ENCODE data around the gene RALB. TPM values are rescaled to one million over a fixed set of nuclear protein-coding genes. Genes with fewer than 3 reads are reported as not detected.

Gene RALB
- total RNA-seq, 1 donor from 2014 or later, result 181 TPM

DNA sequence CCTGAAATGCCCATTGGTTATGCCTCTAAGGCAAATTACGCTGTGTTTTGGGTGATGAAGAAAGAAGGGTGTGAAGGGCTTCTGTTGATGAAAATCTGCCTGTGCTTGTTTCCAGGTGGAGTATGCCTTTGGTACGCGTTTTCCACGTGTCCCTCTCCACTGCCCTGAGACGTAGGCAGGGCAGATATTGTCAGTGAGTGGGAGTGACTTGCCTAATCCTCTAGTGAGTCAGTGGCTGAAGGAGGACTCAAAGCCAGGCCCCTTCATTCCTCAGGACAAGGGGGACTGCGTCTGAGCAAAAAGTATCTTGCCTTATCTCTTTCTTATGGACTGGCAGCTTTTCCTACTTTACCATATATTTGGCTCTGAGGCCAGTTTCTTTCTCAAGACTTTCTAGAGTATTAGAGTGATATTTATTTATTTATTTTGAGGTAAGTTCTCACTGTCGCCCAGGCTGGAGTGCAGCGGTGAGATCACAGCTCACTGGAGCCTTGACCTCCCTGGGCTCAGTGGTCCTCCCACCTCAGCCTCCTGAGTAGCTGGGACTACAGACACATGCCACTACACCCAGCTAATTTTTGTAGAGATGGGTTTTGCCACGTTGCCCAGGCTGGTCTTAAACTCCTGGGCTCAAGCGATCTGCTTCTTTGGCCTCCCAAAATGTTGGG, 10.2 kb downstream of the RALB start:
- DNase-seq (ENCODE audit: low read depth in 2 of 2), result no peak

DNA sequence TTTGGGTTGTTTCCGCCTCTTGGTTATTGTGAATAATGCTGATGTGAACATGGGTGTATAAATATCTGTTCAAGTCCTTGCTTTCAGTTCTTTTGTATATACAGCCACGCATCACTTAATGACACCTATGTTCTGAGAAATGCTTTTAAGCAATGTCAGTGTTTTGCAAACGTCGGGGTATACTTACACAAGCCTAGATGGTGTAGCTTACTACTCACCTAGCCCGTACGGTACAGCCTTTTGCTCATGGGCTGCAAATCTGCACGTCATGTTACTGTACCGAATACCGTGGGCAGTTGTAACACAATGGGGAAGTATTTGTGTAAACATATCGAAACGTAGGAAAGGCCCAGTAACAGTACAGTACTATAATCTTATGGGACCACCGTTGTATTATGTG, 12.4 kb downstream of the RALB start:
- DNase-seq (ENCODE audit: low read depth in 2 of 2), result peak in 1 of 2 donors; percentile 46

DNA sequence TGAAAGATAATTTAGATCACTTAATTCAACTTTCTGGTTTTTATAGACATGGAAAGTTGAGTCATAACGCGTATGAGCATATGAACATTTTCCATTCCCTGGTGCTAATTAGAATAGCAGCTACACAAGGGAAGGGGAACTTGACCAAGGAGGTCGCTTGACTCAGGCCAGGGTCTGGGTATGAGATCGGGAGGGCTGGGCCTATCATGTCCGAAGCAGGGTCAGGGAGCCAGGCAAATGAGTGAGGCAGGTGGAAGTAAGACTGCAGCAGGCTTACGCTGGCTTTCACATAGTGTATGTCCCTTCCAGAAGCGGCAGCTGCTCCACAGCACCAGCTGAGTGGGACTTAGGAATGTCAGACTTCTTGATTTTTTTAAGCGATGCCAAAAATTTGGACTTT, 14.7 kb downstream of the RALB start:
- DNase-seq (ENCODE audit: low read depth in 2 of 2), result no peak

DNA sequence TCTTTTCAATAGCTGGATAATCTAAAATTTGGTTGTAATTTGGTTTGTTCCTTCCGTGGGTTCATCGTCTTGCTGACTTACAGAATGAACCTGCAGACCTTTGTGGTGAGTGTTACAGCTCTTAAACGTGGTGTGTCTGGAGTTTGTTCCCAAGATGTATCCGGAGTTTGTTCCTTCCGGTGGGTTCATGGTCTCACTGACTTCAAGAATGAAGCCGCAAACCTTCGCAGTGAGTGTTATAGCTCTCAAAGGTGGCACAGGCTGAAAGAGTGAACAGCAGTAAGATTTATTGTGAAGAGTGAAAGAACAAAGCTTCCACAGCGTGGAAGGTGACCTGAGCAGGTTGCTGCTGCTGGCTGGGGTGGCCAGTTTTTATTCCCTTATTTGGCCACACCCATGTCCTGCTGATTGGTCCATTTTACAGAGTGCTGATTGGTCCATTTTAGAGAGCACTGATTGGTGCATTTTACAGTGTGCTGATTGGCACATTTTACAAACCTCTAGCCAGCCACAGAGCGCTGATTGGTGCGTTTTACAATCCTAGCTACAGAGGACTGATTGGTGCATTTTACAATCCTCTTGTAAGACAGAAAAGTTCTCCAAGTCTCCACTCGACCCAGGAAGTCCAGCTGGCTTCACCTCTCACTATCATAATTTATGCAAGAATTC, 16.6 kb downstream of the RALB start:
- no peak for DNase-seq (ENCODE audit: low read depth in 2 of 2)

DNA sequence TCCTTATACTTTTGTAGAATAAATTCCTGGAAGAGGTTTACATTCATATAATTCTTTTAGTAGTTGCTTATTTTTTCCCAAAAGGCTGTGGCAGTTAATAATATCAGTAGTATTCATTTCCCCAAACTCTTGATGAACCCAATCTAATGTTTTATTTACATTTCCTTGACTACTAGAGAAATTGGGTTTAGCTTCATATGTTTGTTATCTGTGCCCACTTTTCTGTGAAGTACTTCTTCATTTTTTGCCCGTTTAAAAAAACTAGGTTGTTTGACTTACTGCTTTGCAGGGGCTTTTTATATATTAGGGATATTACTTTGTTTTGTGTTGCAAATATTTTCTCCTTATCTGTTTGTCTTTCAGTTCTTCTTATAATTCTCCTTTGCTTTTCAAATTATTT, 17.2 kb downstream of the RALB start:
- DNase-seq (ENCODE audit: low read depth in 2 of 2), result no peak

DNA sequence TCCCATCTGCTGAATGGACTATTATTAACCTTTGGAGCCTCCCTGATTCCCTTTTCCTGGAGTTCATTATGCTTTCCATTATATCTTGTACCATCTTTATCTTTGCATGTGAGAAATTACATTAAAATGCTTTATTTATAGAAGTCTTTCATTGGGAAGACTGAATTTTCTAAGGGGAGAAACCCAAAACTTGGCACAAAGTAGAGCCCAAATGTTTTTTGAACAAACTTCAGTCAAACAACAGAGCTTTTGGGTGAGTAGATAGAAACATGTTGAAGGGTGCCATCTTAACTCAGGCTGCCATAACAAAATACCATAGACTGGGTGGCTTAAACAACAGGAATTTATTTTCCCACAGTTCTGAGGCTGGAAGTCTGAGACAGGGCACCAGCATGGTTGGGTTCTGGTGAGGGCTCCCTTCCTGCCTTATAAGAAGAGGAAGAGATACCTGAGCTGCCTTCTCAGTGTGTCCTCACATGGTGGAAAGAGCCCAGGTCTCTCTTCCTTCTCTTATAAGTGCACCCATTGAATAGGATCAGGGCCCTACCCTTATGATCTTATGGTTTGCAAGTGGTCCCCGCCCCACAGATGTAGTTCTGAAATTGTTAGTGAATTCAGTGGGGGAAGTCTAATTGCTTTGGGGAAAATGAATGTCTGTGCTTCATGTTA, 19.2 kb downstream of the RALB start:
- no peak for DNase-seq (ENCODE audit: low read depth in 2 of 2)

DNA sequence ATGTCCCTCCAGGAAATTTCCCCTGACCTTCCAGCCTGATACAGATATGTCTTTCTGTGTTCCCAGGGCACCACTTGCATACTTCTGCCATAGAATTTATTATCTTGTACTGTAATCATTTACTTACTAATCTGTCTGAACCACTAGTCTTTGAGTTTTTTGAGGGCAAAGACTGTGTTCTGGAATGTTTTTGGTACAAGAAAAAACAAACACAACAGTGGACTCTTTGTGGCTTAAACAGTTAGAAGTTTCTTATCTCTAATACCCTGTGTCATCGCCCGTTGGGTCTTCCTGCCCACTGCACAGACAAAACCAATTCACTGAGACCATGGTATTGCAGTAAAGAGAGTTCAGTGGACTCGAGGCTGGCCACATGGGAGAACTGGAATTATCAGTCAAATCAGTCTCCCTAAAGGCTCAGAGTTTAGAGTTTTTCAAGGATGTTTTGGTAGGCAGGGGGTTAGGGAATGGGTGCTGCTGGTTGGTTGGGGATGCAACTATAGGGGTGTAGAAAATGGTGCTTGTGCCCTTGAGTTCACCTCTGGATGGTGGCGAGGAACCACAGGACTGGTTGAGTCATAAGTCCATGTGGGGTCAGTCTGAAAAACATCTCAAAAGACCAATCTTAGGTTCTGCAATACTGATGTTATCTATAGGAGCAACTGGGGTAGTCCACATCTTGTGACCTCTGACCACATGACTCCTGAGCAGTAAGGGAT, 20.3 kb downstream of the RALB start:
- DNase-seq (ENCODE audit: low read depth in 2 of 2), result no peak

DNA sequence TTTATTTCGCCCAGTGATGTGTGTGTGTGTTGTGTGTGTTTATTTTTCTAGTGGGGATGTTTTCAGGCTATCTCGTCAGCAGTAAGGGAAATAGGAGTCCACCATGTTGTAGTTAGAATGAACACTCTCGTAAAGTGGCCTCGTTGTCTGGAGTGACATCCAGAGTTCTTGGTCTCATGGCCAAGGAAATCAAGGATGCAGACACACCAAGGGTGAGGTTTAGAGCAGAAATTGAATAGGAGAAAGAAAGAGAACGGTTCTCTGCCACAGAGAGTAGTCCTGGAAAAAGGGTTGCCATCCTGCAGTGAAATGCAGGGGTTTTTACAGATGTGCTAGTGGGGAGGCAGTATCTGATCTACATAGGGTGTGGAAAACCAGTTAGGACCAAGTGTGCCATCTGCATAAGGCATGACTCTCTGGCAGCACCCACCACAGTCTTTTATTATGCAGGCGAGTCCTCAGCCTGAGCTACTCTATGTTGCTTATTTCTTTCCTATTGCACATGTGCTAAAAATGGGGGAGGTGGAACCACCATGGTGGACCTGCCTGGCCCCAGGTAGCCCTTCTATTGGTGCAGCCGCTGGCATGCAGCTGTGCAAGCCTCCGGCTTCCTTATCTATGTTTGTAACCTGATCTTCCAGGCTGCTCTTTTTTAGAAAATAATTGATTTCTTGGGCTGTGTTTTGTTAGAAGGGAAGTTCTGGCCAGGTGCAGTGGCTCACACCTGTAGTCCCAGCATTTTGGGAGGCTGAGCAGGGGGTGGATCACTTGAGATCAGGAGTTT, 23.2 kb downstream of the RALB start:
- DNase-seq (ENCODE audit: low read depth in 2 of 2), result no peak

DNA sequence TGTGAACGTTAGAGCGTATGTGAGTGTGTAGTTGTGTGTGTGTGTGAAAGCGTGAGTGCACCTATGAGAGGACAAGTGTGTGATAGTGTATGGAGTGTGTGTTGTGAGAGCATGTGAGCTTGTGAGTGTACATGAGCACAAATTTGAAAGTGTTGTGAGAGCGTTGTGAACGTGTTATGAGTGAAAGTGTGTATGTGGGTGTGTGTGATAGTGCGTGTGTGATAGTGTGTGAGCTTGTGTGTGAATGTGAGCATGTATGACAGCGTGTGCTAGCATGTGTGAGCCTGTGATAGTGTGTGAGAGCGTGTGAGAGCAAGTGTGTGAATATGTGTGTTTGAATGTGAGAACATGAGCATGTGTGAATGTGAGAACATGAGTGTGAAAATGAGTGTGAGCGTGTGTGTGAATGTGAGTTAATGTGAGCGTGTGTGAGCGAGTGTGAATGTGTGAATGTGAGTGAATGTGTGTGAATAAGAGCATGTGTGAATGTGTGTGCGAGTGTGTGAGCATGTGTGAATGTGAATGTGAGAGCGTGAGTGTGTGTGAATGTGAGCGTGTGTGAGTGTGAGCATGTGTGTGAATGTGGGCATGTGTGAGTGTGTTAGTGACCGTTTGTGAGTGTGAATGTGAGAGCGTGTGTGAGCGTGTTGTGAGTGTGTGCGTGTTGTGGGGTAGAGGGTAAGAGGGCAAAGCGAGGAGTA, 25.0 kb downstream of the RALB start:
- no peak for DNase-seq (ENCODE audit: low read depth in 2 of 2)

DNA sequence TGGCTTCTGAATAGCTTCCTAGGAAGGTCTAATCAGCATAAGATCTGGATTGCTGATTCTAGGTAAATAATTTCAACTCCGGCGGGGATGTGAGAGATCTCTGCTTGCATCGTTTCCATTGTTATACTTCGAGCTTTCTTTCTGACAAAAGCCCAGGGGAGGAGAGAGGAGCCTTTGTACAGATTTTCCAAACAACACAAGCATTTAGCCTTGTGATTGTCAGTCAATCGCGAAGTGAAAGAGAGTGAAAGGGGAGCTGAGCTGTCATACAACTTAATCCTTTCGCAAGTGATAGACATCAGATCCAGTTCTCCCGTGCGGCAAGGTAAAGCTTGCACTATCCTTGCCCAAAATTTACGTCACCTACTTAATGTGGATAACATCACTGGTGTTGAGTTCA, 26.2 kb downstream of the RALB start:
- DNase-seq (ENCODE audit: low read depth in 2 of 2), result no peak

DNA sequence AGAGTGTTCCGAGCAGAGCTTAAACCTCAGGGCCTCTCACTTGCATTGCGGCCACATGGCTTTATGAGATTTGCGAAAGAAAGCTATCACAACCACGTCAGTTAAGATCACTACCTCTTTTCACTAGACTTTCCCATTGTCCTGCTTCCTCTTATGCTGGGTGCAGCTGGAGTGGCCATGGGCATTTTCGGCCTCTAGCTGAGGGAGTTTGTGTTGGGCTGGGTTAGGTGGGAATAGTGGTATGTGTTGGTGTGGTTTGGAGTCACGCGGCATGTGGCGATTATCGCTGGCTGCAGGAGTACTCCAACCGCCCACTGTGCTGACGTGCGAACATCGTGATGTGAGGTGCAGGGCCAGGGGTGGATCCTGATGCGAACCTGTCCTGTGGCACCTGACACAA, 27.1 kb downstream of the RALB start:
- no peak for DNase-seq (ENCODE audit: low read depth in 2 of 2)

DNA sequence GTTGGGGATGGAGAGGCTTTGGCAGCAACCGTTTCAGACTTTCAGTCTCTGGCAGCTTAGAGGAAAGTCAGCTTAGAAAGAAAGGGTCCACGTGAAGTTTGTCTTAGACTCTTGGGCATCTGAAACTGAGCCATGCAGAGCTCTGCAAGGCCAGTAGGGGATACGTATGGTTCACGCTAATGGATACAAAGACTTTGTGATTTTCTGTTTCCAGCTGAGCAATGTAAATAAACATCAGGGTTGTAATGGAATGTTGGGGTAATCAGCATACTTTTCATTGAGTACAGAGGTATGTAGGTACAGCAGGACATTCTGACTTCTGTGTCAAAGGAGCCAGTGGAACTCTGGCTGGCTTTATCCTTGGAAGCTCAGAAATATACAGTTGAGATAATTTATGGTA, 31.0 kb downstream of the RALB start:
- peak in 1 of 2 donors; percentile 21 for DNase-seq (ENCODE audit: low read depth in 2 of 2)

DNA sequence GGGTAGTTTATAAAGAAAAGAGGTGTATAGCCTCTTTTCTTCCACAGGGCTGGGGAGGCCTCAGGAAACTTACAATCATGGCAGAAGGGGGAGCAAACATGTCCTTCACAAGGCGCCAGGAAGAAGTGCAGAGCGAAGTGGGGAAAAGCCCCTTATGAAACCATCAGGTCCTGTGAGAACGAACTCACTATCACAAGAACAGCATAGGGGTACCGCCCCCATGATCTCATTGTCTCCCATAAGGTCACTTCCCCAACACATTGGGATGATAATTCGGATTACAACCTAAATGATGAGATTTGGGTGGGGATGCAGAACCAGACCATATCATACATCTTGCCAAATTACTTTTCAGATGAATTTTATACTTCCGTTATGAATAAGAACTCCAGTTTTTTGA, 32.4 kb downstream of the RALB start:
- DNase-seq (ENCODE audit: low read depth in 2 of 2), result no peak

DNA sequence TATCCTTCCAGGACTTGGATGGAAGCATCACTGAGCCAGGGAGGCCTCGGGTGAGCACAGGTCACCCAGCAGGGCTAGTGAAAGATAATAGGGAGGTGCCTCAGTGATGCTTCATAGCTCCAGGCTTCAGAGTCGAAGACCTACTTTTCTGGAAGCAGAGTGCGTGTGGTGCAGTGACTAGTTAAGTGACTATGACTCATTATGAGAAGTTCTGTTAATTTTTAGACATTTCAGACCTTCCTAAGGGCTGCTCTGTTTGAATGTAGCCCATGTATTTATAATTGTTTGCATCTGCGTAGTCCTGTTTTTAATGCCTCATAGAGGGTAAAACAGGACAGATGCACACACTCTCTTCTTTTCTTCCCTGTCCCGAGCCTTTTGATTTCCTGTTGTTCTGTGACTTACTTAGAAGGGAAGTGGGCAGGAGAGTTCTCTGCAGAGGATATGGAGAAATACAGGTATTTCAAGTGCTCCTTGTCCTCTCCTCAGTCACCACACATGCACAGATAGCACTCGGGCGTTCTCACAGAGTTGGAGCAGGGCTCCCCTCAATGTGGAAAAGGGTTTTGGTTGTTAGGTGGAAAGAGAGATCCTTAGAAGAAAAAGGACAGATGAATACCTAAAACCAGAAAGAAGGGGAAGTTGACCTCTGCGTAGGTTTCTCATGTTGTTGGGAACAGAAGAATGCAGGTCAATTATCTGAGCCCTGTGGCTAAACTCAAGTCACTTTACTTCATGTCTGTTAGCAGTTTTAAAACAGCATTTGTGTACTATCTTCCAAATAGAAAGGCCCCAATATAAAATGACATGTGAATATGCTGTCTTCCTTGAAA, 34.7 kb downstream of the RALB start:
- peak in 1 of 2 donors; percentile 58 for DNase-seq (ENCODE audit: low read depth in 2 of 2)

DNA sequence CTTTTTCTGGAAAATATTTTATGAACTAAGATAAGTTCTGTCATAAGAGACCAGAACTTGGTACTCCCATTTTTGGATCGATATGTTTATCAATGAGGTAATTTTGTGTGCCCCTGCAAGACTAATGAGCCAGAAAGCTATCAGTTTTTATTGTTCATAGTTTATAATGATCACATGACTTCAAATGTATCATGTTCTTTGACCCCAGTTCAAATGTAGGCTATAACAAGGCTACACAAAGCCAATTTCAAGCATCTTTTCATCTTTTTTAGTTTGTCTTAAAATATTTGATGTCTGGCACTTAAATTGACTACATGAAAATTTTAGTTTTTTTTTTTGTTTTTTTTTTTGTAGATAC, 35.3 kb downstream of the RALB start:
- DNase-seq (ENCODE audit: low read depth in 2 of 2), result no peak

DNA sequence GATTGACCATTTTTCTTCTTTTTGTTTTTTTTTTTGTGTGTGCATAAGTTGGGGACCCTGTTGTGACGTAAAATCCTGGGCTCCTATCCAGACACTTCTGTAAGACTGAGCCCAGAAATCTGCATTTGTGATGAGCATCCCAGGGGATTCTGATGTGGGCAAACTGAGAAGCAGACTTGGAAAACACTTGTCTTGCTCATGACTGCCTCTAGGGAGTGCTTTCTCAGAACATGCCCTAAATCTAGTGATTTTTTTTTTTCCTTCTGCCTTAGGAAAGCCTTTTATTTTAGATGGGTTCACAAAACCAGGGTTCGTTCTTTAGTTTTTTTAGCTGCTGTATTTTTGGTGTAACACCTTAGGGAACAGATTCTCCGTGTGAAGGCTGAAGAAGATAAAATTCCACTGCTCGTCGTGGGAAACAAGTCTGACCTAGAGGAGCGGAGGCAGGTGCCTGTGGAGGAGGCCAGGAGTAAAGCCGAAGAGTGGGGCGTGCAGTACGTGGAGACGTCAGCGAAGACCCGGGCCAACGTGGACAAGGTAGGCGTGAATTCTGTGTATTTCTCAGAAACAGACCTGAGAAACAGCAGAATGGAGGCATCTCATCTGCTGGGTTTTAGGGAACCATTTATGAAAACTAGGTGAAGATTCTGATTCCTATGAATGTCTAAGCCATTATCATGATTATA, 36.7 kb downstream of the RALB start:
- no peak for DNase-seq (ENCODE audit: low read depth in 2 of 2)

DNA sequence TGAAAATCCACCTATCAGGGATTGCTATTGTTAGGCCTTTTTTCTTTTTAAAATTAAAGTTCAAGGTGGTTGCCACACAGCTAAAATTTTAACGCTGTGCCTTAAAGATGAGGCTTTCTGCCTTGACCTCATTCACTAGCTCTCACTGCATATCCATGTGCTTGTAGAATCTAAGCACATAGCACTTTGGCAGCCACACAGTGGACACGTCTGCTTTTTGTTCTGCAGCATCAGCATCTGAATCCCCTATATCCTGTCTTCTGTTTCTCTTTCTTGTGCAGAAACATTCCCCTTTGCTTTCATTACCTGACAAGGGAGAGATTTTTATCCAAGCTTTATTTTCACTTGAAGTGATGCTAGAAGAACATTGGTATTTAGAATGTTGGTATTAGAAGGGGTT, 38.1 kb downstream of the RALB start:
- peak; percentile 21 for DNase-seq (ENCODE audit: low read depth in 2 of 2)

DNA sequence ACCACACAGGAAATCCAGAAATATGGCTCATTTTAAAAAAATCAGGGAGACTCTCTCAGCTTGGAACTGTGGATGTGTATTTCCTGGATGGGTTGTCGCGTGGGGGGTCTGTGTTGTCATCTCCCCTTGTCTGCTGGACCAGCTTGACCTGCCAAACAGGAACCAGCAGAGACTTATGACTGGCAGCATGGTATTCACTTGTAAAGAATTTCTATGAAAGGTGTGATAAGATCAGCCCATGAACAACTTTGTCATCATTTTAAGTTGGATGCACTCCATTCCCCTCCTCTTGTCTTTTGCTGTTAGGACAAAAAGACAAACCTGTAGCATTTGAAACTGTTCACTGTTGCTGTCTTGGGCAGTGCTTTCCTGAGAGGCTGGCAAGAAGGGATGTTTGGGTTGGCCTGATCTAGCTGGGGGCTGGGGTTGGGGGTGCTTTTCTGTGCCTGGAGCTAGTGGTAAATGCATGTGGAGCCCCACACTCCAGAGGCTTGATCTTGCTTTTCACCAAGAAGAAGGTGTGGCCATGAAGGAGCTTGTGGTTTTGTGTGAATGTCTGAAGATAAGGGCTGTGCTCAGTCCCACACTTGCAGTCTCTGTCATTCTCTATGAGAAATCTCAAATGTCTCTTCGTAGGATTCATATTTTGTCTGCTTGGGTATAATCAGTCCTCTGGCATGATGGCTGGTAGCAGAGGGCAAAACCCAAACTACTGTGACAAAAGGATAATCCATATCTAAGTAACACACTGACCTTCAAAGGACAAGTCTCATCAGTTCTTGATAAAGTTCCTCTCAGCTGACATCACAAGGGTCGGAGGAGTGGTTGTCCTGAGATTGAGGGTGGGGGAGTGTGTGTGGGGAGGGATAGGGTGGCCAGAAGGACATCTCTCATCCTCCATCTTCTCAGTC, 39.0 kb downstream of the RALB start:
- DNase-seq (ENCODE audit: low read depth in 2 of 2), result peak; percentile 86 to 93

All from dermis microvascular lymphatic vessel endothelial cell (primary cell).